ENCODE data around the gene TSPOAP1. TPM values are rescaled to one million over a fixed set of nuclear protein-coding genes. Genes with fewer than 3 reads are reported as not detected.

TSPOAP1 gene
- total and polyA plus RNA-seq, 10 of the 15 experiments (the other 5 are each of a cell fraction or from before 2014, with no cell fraction given): 0.58 to 16.4 (median 4.2) TPM; not detected in 1

- 1% methylated on average over 10 of the region's 10 CpGs for WGBS (ENCODE audit: insufficient coverage, insufficient replicate concordance, low lambda C conversion rate, missing lambda C conversion rate)
- Histone ChIP-seq H3K27ac (ENCODE audit: control insufficient read depth, insufficient read depth) (peak overlapping the region; percentile 100), H3K27me3 (replicated peaks in 1 of 2; ENCODE audit: control insufficient read depth in 2 of 2, insufficient read depth in 2 of 2, low read length in 1 of 2) (no peaks in the 10 kb centered on the region), H3K4me3 (peak overlapping the region; percentile 81), H3K4me1 (ENCODE audit: control insufficient read depth, insufficient read depth, low read length) (peaks cover 68% of the 10 kb centered on the region), H3K4me2 (ENCODE audit: control insufficient read depth, insufficient read depth) (peak overlapping the region; percentile 92), H2AFZ (ENCODE audit: control insufficient read depth, low read depth, low read length) (no peak overlapping the region), H4K20me1 (ENCODE audit: control insufficient read depth, insufficient read depth) (no peaks in the 10 kb centered on the region), H3K79me2 (ENCODE audit: control insufficient read depth, insufficient read depth, low read length) (peaks cover 95% of the 10 kb centered on the region), H3K9me3 (replicated peaks; ENCODE audit: control insufficient read depth, insufficient read depth, low read length) (no peaks in the 10 kb centered on the region), H3K9ac (ENCODE audit: control insufficient read depth, insufficient read depth, low read length) (peak overlapping the region; percentile 99), H3K36me3 (ENCODE audit: control insufficient read depth in 2 of 2, insufficient read depth in 2 of 2, low read length in 1 of 2) (no peaks in the 10 kb centered on the region)
- BruUV-seq (replicated peaks): TSS peak; percentile 77
- in situ Hi-C loops (cut with MboI) (loop anchor here (10.0 kb wide), 1 partner anchor 1496 kb away; no protein-coding TSS in a partner anchor), intact Hi-C loops (cut with micrococcal nuclease; ENCODE audit: unreplicated experiment) (loop anchor here (1.0 to 5.0 kb wide), 3 partner anchors 78 to 437 kb away; partner anchors contain the start of gene RNF43)
- ChIA-PET SMC1A (ENCODE audit: uncharacterized antibody, unreplicated experiment) (interaction anchor here (1.3 to 10.3 kb wide), 8 partner anchors 5 to 76 kb away, joined by 3 to 249 read pairs (median 30); partner anchors contain the start of genes RNF43 and SUPT4H1), CTCF (interaction anchor here (2.3 to 6.4 kb wide), 5 partner anchors 11 to 76 kb away, joined by 9 to 102 read pairs (median 15); partner anchors contain the start of genes RNF43, SUPT4H1 and TSPOAP1), POLR2A (interaction anchor here (1.6 to 18.5 kb wide), 7 partner anchors 5 to 77 kb away, joined by 5 to 373 read pairs (median 61); partner anchors contain the start of genes RNF43, SUPT4H1 and TSPOAP1), RAD21 (ENCODE audit: unreplicated experiment) (interaction anchor here (1.1 to 18.1 kb wide), 7 partner anchors 7 to 107 kb away, joined by 3 to 323 read pairs (median 42); partner anchors contain the start of genes RNF43, SUPT4H1 and TSPOAP1)
- ATAC-seq (peak; percentile 52), DNase-seq (ENCODE audit: low read depth, low spot score) (peak; percentile 87), FAIRE-seq (no peak)
- TF ChIP-seq CEBPZ (IDR thresholded peaks at IDR 0.05; ENCODE audit: low read depth, low read length) (no peak; the same call in 1 of the 2 replicates), BRCA1 (IDR thresholded peaks at IDR 0.05; ENCODE audit: low read depth, low read length) (0 out of 2 replicates have a peak, but pooled peaks have one; percentile 22), POU2F2 (IDR thresholded peaks at IDR 0.05; ENCODE audit: borderline replicate concordance, low read depth, low read length) (peak; percentile 97), EGR1 (IDR thresholded peaks at IDR 0.05; ENCODE audit: borderline replicate concordance in 1 of 2, low read depth in 2 of 2, low read length in 2 of 2) (peak in 1 of 2 experiments; percentile 84; a peak in 2 of 3 replicates), STAT1 (conservative IDR thresholded peaks at IDR 0.05) (peak; percentile 78; the same call in 1 of the 2 replicates), POLR2A (IDR thresholded peaks at IDR 0.05; ENCODE audit: low read depth, low read length) (peak; percentile 97), IRF4 (IDR thresholded peaks at IDR 0.05; ENCODE audit: low read depth, low read length) (peak; percentile 49; the same call in 1 of the 2 replicates), ATF7 (IDR thresholded peaks at IDR 0.05; ENCODE audit: low read depth) (peak; percentile 75), POLR2AphosphoS5 (IDR thresholded peaks at IDR 0.05; ENCODE audit: low read length) (peak; percentile 95), KAT2A (conservative IDR thresholded peaks at IDR 0.05; ENCODE audit: control insufficient read depth, low read depth, low read length) (no peak), EP300 (IDR thresholded peaks at IDR 0.05; ENCODE audit: borderline replicate concordance in 1 of 2, control insufficient read depth in 1 of 2, low read depth in 2 of 2, low read length in 2 of 2) (peak; percentile 3 to 45; a peak in 2 of 4 replicates), RELA (IDR thresholded peaks at IDR 0.05; ENCODE audit: borderline replicate concordance, partially characterized antibody) (peak; percentile 68), CHD1 (IDR thresholded peaks at IDR 0.05; ENCODE audit: low read depth, low read length) (0 out of 2 replicates have a peak, but pooled peaks have one; percentile 79), USF1 (IDR thresholded peaks at IDR 0.05; ENCODE audit: borderline replicate concordance, extremely low read length, insufficient read depth, low read depth, low read length) (peak; percentile 49), FOXM1 (IDR thresholded peaks at IDR 0.05; ENCODE audit: low read depth, low read length) (no peak), PKNOX1 (IDR thresholded peaks at IDR 0.05) (peak; percentile 41)
Measured at GRCh38 chr17:58338841-58339754, 10.5 kb upstream of the TSPOAP1 start.

All from GM12878 (cell line).